Prostate gland (tissue), 2 donors: ENCODE data around the gene ETV6.

Experiments used
- POLR2A ChIP-seq: fragments of 450-650 bp; IDR thresholded peaks from one replicate; pipeline ENCODE4 v1.6.1; 2016; ENCODE audit warnings: antibody characterized with exemption, mild to moderate bottlenecking
- TF ChIP-seq, protein P1 (sequence below), 4 experiments: fragments of 200-600 bp in 2 of 4; fragments of 450-650 bp in 2 of 4; sonication (generic) in 2 of 4; IDR thresholded peaks; 1 replicate in 3 of 4; 2 replicates in 1 of 4; pipeline ENCODE4 v1.5.1; 2016 to 2019; ENCODE audit warnings: antibody characterized with exemption in 4 of 4, mild to moderate bottlenecking in 2 of 4, moderate library complexity in 2 of 4

- TF ChIP-seq, protein P1, sequence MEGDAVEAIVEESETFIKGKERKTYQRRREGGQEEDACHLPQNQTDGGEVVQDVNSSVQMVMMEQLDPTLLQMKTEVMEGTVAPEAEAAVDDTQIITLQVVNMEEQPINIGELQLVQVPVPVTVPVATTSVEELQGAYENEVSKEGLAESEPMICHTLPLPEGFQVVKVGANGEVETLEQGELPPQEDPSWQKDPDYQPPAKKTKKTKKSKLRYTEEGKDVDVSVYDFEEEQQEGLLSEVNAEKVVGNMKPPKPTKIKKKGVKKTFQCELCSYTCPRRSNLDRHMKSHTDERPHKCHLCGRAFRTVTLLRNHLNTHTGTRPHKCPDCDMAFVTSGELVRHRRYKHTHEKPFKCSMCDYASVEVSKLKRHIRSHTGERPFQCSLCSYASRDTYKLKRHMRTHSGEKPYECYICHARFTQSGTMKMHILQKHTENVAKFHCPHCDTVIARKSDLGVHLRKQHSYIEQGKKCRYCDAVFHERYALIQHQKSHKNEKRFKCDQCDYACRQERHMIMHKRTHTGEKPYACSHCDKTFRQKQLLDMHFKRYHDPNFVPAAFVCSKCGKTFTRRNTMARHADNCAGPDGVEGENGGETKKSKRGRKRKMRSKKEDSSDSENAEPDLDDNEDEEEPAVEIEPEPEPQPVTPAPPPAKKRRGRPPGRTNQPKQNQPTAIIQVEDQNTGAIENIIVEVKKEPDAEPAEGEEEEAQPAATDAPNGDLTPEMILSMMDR (IDR thresholded peaks at IDR 0.05), result no peak
- no peak for TF ChIP-seq POLR2A
Observed at GRCh38 chr12:11891346-11891745, 241.9 kb downstream of the ETV6 start.
